Caco-2 (cell line): ENCODE results near the gene RHBG. TPM values are rescaled to one million over a fixed set of nuclear protein-coding genes. Genes with fewer than 3 reads are reported as not detected.

Experiments
- BruUV-seq: library from RNA; stranded (reverse); fragments of 400-500 nt; replicated peaks from 2 replicates; lab custom pipeline; 2021; lab: Mats Ljungman, UMichigan
- CTCF ChIA-PET: fragments of 300-600 bp; sonication (Branson Sonifier 250); formaldehyde crosslinking; loops from one replicate; lab custom pipeline; 2022; ENCODE audit warnings: antibody characterized with exemption; lab: Charles Lee
- POLR2A ChIA-PET: fragments of 300-600 bp; sonication (Branson Sonifier 250); formaldehyde crosslinking; loops from one replicate; lab custom pipeline; 2022; ENCODE audit warnings: antibody characterized with exemption; lab: Charles Lee
- DNase-seq, 2 experiments: peaks; one replicate each; pipeline versions ENCODE4 v3.0.0 to v3.0.0-alpha.2; 2020 to 2022
- H3K27me3 ChIP-seq: replicated peaks from 2 replicates; pipeline ENCODE4 v1.6.0; 2011; ENCODE audit warnings: low read length; ENCODE audit not compliant: control insufficient read depth, insufficient read depth
- H3K36me3 ChIP-seq: 2 replicates; pipeline ENCODE4 v1.5.1; 2011; ENCODE audit warnings: low read length; ENCODE audit not compliant: control insufficient read depth, insufficient read depth
- H3K4me1 ChIP-seq: fragments of 250-450 bp; sonication (Bioruptor Pico); 2 replicates; pipeline ENCODE4 v1.5.1; 2020; ENCODE audit warnings: mild to moderate bottlenecking
- H3K4me3 ChIP-seq: 2 replicates; pipeline ENCODE4 v1.5.1; 2011; ENCODE audit warnings: low read depth, mild to moderate bottlenecking, control low read depth, low read length
- H3K9me3 ChIP-seq: fragments of 250-450 bp; sonication (Bioruptor Pico); 2 replicates; pipeline ENCODE4 v1.5.1; 2020; ENCODE audit warnings: mild to moderate bottlenecking, moderate library complexity
- H3K27ac Mint-ChIP-seq: one replicate; pipeline ENCODE4 v1.8.0; 2022; ENCODE audit warnings: mixed read lengths; ENCODE audit not compliant: unreplicated experiment
- H3K27me3 Mint-ChIP-seq: one replicate; pipeline ENCODE4 v1.8.0; 2022; ENCODE audit warnings: mixed read lengths; ENCODE audit not compliant: insufficient read depth, unreplicated experiment
- H3K36me3 Mint-ChIP-seq: one replicate; pipeline ENCODE4 v1.8.0; 2022; ENCODE audit warnings: mild to moderate bottlenecking, mixed read lengths; ENCODE audit not compliant: insufficient read depth, unreplicated experiment
- H3K4me1 Mint-ChIP-seq: one replicate; pipeline ENCODE4 v1.8.0; 2022; ENCODE audit warnings: low read depth, mixed read lengths; ENCODE audit not compliant: unreplicated experiment
- H3K4me3 Mint-ChIP-seq: one replicate; pipeline ENCODE4 v1.8.0; 2022; ENCODE audit warnings: mild to moderate bottlenecking, moderate library complexity, mixed read lengths; ENCODE audit not compliant: unreplicated experiment
- H3K9me3 Mint-ChIP-seq: one replicate; pipeline ENCODE4 v1.8.0; 2022; ENCODE audit warnings: mixed read lengths; ENCODE audit not compliant: unreplicated experiment
- CTCF ChIP-seq, 2 experiments: fragments of 200-600 bp in 1 of 2; IDR thresholded peaks; 1 replicate in 1 of 2; 2 replicates in 1 of 2; pipeline versions ENCODE4 v1.5.1 to v1.8.0; 2011 to 2022; ENCODE audit warnings: antibody characterized with exemption in 1 of 2, control low read depth in 1 of 2, inconsistent platforms in 1 of 2, low read depth in 1 of 2, low read length in 1 of 2, mild to moderate bottlenecking in 1 of 2, moderate library complexity in 1 of 2; ENCODE audit not compliant: insufficient read depth in 1 of 2, severe bottlenecking in 1 of 2, unreplicated experiment in 1 of 2
- intact Hi-C: fragments of 100-400 bp; cut with micrococcal nuclease; formaldehyde crosslinking; loops from one replicate; pipeline ENCODE4 v1.10.0; 2022; ENCODE audit not compliant: unreplicated experiment
- total RNA-seq: library from RNA; stranded (reverse); gene quantifications from 2 replicates; pipeline ENCODE4 v1.2.3, GENCODE V29; 2022

The RHBG gene
- total RNA-seq, 1 experiment from 2014 or later, result 6.5 TPM

- Histone ChIP-seq H3K4me1 (no peaks in the 10 kb centered on the region), H3K9me3 (no peaks in the 10 kb centered on the region), H3K4me3 (no peak overlapping the region), H3K36me3 (no peaks in the 10 kb centered on the region), H3K27me3 (no peaks in the 10 kb centered on the region)
- H3K4me3 Mint-ChIP-seq, result no peak overlapping the region
- TF ChIP-seq CTCF (IDR thresholded peaks at IDR 0.05; ENCODE audit: insufficient read depth in 1 of 2, low read depth in 1 of 2, low read length in 1 of 2, severe bottlenecking in 1 of 2, unreplicated experiment in 1 of 2), result no peak
- ChIA-PET CTCF (interaction anchor here (0.5 to 5.5 kb wide), 7 partner anchors 9 to 70 kb away, joined by 3 to 163 read pairs (median 28); no protein-coding TSS in a partner anchor), POLR2A (interaction anchor here (1.0 to 1.2 kb wide), 2 partner anchors 16 to 59 kb away, joined by 3 to 6 read pairs; no protein-coding TSS in a partner anchor)
- no TSS peak for BruUV-seq
- H3K9me3 Mint-ChIP-seq, result no peaks in the 10 kb centered on the region
- no peaks in the 10 kb centered on the region for H3K27me3 Mint-ChIP-seq
- intact Hi-C loops, result loop anchor here (10.0 kb wide), 1 partner anchor 218 kb away; the partner anchor contains the start of gene GPATCH4
- no peak overlapping the region for H3K27ac Mint-ChIP-seq
- no peaks in the 10 kb centered on the region for H3K36me3 Mint-ChIP-seq
- no peaks in the 10 kb centered on the region for H3K4me1 Mint-ChIP-seq
- no peak for DNase-seq
Measured at GRCh38 chr1:156386949-156387869, 18.2 kb downstream of the RHBG start.

GRCh38 chr1:156387870-156388173 is 18.8 kb downstream of the RHBG start:
- Mint-ChIP-seq H3K27me3 (no peaks in the 10 kb centered on the region), H3K4me3 (no peak overlapping the region), H3K36me3 (no peaks in the 10 kb centered on the region), H3K9me3 (no peaks in the 10 kb centered on the region), H3K4me1 (no peaks in the 10 kb centered on the region), H3K27ac (no peak overlapping the region)
- DNase-seq, result no peak
- BruUV-seq, result no TSS peak
- Histone ChIP-seq H3K4me1 (no peaks in the 10 kb centered on the region), H3K27me3 (no peaks in the 10 kb centered on the region), H3K4me3 (no peak overlapping the region), H3K36me3 (no peaks in the 10 kb centered on the region), H3K9me3 (no peaks in the 10 kb centered on the region)
- intact Hi-C loops, result loop anchor here (10.0 kb wide), 1 partner anchor 217 kb away; the partner anchor contains the start of gene GPATCH4
- POLR2A ChIA-PET, result no interaction called here
- CTCF ChIA-PET, result interaction anchor here (2.5 to 5.5 kb wide), 2 partner anchors 58 kb away, joined by 11 to 163 read pairs; no protein-coding TSS in a partner anchor
- no peak for TF ChIP-seq CTCF (IDR thresholded peaks at IDR 0.05; ENCODE audit: insufficient read depth in 1 of 2, low read depth in 1 of 2, low read length in 1 of 2, severe bottlenecking in 1 of 2, unreplicated experiment in 1 of 2)

GRCh38 chr1:156388174-156389137 is 19.4 kb downstream of the RHBG start:
- no peaks in the 10 kb centered on the region for H3K9me3 ChIP-seq
- no peaks in the 10 kb centered on the region for H3K36me3 ChIP-seq
- Mint-ChIP-seq H3K36me3 (no peaks in the 10 kb centered on the region), H3K9me3 (no peaks in the 10 kb centered on the region), H3K27ac (no peak overlapping the region), H3K4me3 (no peak overlapping the region), H3K4me1 (no peaks in the 10 kb centered on the region), H3K27me3 (no peaks in the 10 kb centered on the region)
- intact Hi-C loops, result loop anchor here (10.0 kb wide), 1 partner anchor 216 kb away; the partner anchor contains the start of gene GPATCH4
- CTCF ChIA-PET, result interaction anchor here (0.7 to 2.5 kb wide), 3 partner anchors 9 to 62 kb away, joined by 3 to 11 read pairs (median 6); no protein-coding TSS in a partner anchor
- H3K4me3 ChIP-seq, result no peak overlapping the region
- POLR2A ChIA-PET, result no interaction called here
- no peak for TF ChIP-seq CTCF (IDR thresholded peaks at IDR 0.05; ENCODE audit: insufficient read depth in 1 of 2, low read depth in 1 of 2, low read length in 1 of 2, severe bottlenecking in 1 of 2, unreplicated experiment in 1 of 2)
- BruUV-seq, result no TSS peak
- H3K4me1 ChIP-seq, result no peaks in the 10 kb centered on the region
- DNase-seq, result no peak
- no peaks in the 10 kb centered on the region for H3K27me3 ChIP-seq
